GM23338 (cell line): ENCODE data around the gene KCNH5. TPM values are rescaled to one million over a fixed set of nuclear protein-coding genes. Genes with fewer than 3 reads are reported as not detected.

ENCODE experiments used
- ATAC-seq: fragments of 200-7000 bp; cut with Tn5 transposase; 3 replicates; pipeline ENCODE4 v1.9.1; 2020
- DNase-seq: peaks from one replicate; pipeline ENCODE4 v3.0.0-alpha.2; 2015; ENCODE audit warnings: low spot score
- H2AFZ ChIP-seq: fragments of 200-600 bp; sonication (generic); 2 replicates; pipeline ENCODE4 v1.8.0; 2016; ENCODE audit warnings: antibody characterized with exemption, mild to moderate bottlenecking, moderate library complexity
- H3F3A ChIP-seq: fragments of 200-600 bp; sonication (generic); replicated peaks from 2 replicates; pipeline ENCODE4 v1.8.0; 2017; ENCODE audit warnings: antibody characterized with exemption, mixed run types, low read depth
- H3K27ac ChIP-seq: fragments of 200-600 bp; sonication (generic); 2 replicates; pipeline ENCODE4 v1.6.1; 2016; ENCODE audit warnings: low read depth
- H3K27me3 ChIP-seq: fragments of 200-600 bp; sonication (generic); 2 replicates; pipeline ENCODE4 v1.8.0; 2016; ENCODE audit warnings: mild to moderate bottlenecking, mixed run types, moderate library complexity; ENCODE audit not compliant: insufficient read depth
- H3K36me3 ChIP-seq: fragments of 200-600 bp; sonication (generic); 2 replicates; pipeline ENCODE4 v1.8.0; 2016; ENCODE audit warnings: mild to moderate bottlenecking; ENCODE audit not compliant: insufficient read depth
- H3K4me1 ChIP-seq: fragments of 200-600 bp; sonication (generic); 2 replicates; pipeline ENCODE4 v1.8.0; 2016; ENCODE audit warnings: mild to moderate bottlenecking, moderate library complexity; ENCODE audit not compliant: insufficient read depth
- H3K4me2 ChIP-seq: fragments of 200-600 bp; sonication (generic); 2 replicates; pipeline ENCODE4 v1.7.1; 2017; ENCODE audit warnings: mixed run types
- H3K4me3 ChIP-seq: fragments of 200-600 bp; sonication (generic); 2 replicates; pipeline ENCODE4 v1.6.1; 2016; ENCODE audit warnings: mixed run types
- H3K79me2 ChIP-seq: fragments of 200-600 bp; sonication (generic); replicated peaks from 2 replicates; pipeline ENCODE4 v1.8.0; 2017; ENCODE audit warnings: mild to moderate bottlenecking; ENCODE audit not compliant: insufficient read depth
- H3K9me2 ChIP-seq: fragments of 200-600 bp; sonication (generic); 2 replicates; pipeline ENCODE4 v1.8.0; 2017; ENCODE audit not compliant: insufficient read depth
- H4K20me1 ChIP-seq: fragments of 200-600 bp; sonication (generic); replicated peaks from 2 replicates; pipeline ENCODE4 v1.8.0; 2017; ENCODE audit warnings: mild to moderate bottlenecking; ENCODE audit not compliant: insufficient read depth
- H3K27ac Mint-ChIP-seq: 2 replicates; pipeline ENCODE4 v1.8.0; 2020; ENCODE audit warnings: inconsistent platforms, mild to moderate bottlenecking, moderate library complexity, mixed read lengths
- H3K27me3 Mint-ChIP-seq: 3 replicates; pipeline ENCODE4 v1.8.0; 2022; ENCODE audit warnings: low read depth, mild to moderate bottlenecking, moderate library complexity, mixed read lengths, inconsistent platforms; ENCODE audit not compliant: insufficient read depth, poor library complexity
- H3K36me3 Mint-ChIP-seq: 3 replicates; pipeline ENCODE4 v1.8.0; 2021; ENCODE audit warnings: low read depth, mild to moderate bottlenecking, inconsistent platforms, moderate library complexity, mixed read lengths
- H3K4me1 Mint-ChIP-seq: 3 replicates; pipeline ENCODE4 v1.8.0; 2020; ENCODE audit warnings: mild to moderate bottlenecking, inconsistent platforms, mixed read lengths
- H3K4me3 Mint-ChIP-seq: 3 replicates; pipeline ENCODE4 v1.8.0; 2021; ENCODE audit warnings: moderate library complexity, mild to moderate bottlenecking, inconsistent platforms, mixed read lengths
- H3K9me3 Mint-ChIP-seq: 3 replicates; pipeline ENCODE4 v1.8.0; 2020; ENCODE audit warnings: moderate library complexity, mild to moderate bottlenecking, inconsistent platforms, mixed read lengths
- CREB1 ChIP-seq: fragments of 250-450 bp; sonication (Bioruptor Pico); IDR thresholded peaks from 2 replicates; pipeline ENCODE4 v1.5.0; 2020; ENCODE audit warnings: low read depth, mild to moderate bottlenecking, moderate library complexity
- ETS1 ChIP-seq: IDR thresholded peaks from 2 replicates; pipeline ENCODE4 v1.6.1; 2016; ENCODE audit warnings: antibody characterized with exemption
- EZH2 ChIP-seq: fragments of 200-600 bp; sonication (generic); IDR thresholded peaks from one replicate; pipeline ENCODE4 v1.8.0; 2017; ENCODE audit warnings: antibody characterized with exemption, mild to moderate bottlenecking, low read depth; ENCODE audit not compliant: unreplicated experiment
- EZH2phosphoT487 ChIP-seq: fragments of 200-600 bp; sonication (generic); IDR thresholded peaks from one replicate; pipeline ENCODE4 v1.8.1; 2018; ENCODE audit warnings: antibody characterized with exemption; ENCODE audit not compliant: unreplicated experiment
- JUNB ChIP-seq: IDR thresholded peaks from one replicate; pipeline ENCODE4 v1.6.1; 2016; ENCODE audit warnings: antibody characterized with exemption; ENCODE audit not compliant: unreplicated experiment
- NANOG ChIP-seq: IDR thresholded peaks from 2 replicates; pipeline ENCODE4 v1.6.1; 2016; ENCODE audit warnings: antibody characterized with exemption, borderline replicate concordance
- REST ChIP-seq: IDR thresholded peaks from one replicate; pipeline ENCODE4 v1.6.1; 2018; ENCODE audit warnings: antibody characterized with exemption; ENCODE audit not compliant: unreplicated experiment
- ZNF331 ChIP-seq: fragments of 250-450 bp; sonication (Bioruptor Pico); IDR thresholded peaks from 2 replicates; pipeline ENCODE4 v1.5.0; 2020; ENCODE audit warnings: low read depth, mild to moderate bottlenecking, moderate library complexity
- ZNF462 ChIP-seq: fragments of 250-450 bp; sonication (Bioruptor Pico); IDR thresholded peaks from 2 replicates; pipeline ENCODE4 v1.5.0; 2020; ENCODE audit warnings: mild to moderate bottlenecking, moderate library complexity
- polyA plus RNA-seq: library from polyadenylated mRNA; unstranded; fragments of >200 nt; fragmentation: Nextera tagmentation; extraction: Ambion mirVana; gene quantifications from 2 replicates; pipeline ENCODE4 v1.2.1, GENCODE V29; 2016
- total RNA-seq: library from RNA; depleted of rRNA; stranded (reverse); fragments of >200 nt; shearing (Covaris generic); gene quantifications from 2 replicates; pipeline ENCODE4 v1.2.3, GENCODE V29; 2014

KCNH5 gene
- total and polyA plus RNA-seq, 2 experiments from 2014 or later: 0.71 to 0.83 TPM

- Histone ChIP-seq H3K36me3 (no peaks in the 10 kb centered on the region), H4K20me1 (no peaks in the 10 kb centered on the region), H3K79me2 (no peaks in the 10 kb centered on the region), H3K27me3 (no peaks in the 10 kb centered on the region), H3K4me1 (peaks cover 11% of the 10 kb centered on the region; the same call in 1 of the 2 replicates), H2AFZ (no peak overlapping the region), H3K27ac (no peak overlapping the region), H3K9me2 (no peaks in the 10 kb centered on the region), H3K4me2 (no peak overlapping the region), H3F3A (no peaks in the 10 kb centered on the region), H3K4me3 (no peak overlapping the region)
- H3K9me3 Mint-ChIP-seq: no peaks in the 10 kb centered on the region
- no peaks in the 10 kb centered on the region for H3K27me3 Mint-ChIP-seq
- no peak for DNase-seq
- H3K4me3 Mint-ChIP-seq: no peak overlapping the region
- H3K36me3 Mint-ChIP-seq: no peaks in the 10 kb centered on the region; the same call in 2 of the 3 replicates
- no peak for ATAC-seq
- TF ChIP-seq ETS1 (no peak), ZNF331 (CRISPR knock-in tag) (no peak), EZH2 (no peak), NANOG (no peak), REST (no peak), JUNB (no peak), EZH2phosphoT487 (no peak)
- H3K4me1 Mint-ChIP-seq: peaks cover 12% of the 10 kb centered on the region
- no peak overlapping the region for H3K27ac Mint-ChIP-seq
Observed at GRCh38 chr14:62886461-62886860, 158.8 kb downstream of the KCNH5 start.

- no peak for TF ChIP-seq JUNB
- TF ChIP-seq ZNF462: no peak
- TF ChIP-seq CREB1 (CRISPR knock-in tag): no peak
- no peak for TF ChIP-seq NANOG
- Mint-ChIP-seq H3K36me3 (no peaks in the 10 kb centered on the region), H3K27ac (no peak overlapping the region), H3K4me1 (peaks cover 12% of the 10 kb centered on the region), H3K4me3 (no peak overlapping the region), H3K27me3 (no peaks in the 10 kb centered on the region), H3K9me3 (no peaks in the 10 kb centered on the region)
- ATAC-seq (no peak), DNase-seq (no peak)
- H3K4me1 ChIP-seq: peaks cover 11% of the 10 kb centered on the region; the same call in 1 of the 2 replicates
- H3K4me3 ChIP-seq: no peak overlapping the region
- no peaks in the 10 kb centered on the region for H3K27me3 ChIP-seq
- no peak overlapping the region for H3K4me2 ChIP-seq
- H3K79me2 ChIP-seq: no peaks in the 10 kb centered on the region
- no peaks in the 10 kb centered on the region for H4K20me1 ChIP-seq
- H3K9me2 ChIP-seq: no peaks in the 10 kb centered on the region
- no peaks in the 10 kb centered on the region for H3K36me3 ChIP-seq
- no peaks in the 10 kb centered on the region for H3F3A ChIP-seq
- no peak overlapping the region for H2AFZ ChIP-seq
- no peak overlapping the region for H3K27ac ChIP-seq
Observed at GRCh38 chr14:62885451-62885850, 159.8 kb downstream of the KCNH5 start.
